ENCODE results near the gene INSM2.

- TF ChIP-seq, protein P1, sequence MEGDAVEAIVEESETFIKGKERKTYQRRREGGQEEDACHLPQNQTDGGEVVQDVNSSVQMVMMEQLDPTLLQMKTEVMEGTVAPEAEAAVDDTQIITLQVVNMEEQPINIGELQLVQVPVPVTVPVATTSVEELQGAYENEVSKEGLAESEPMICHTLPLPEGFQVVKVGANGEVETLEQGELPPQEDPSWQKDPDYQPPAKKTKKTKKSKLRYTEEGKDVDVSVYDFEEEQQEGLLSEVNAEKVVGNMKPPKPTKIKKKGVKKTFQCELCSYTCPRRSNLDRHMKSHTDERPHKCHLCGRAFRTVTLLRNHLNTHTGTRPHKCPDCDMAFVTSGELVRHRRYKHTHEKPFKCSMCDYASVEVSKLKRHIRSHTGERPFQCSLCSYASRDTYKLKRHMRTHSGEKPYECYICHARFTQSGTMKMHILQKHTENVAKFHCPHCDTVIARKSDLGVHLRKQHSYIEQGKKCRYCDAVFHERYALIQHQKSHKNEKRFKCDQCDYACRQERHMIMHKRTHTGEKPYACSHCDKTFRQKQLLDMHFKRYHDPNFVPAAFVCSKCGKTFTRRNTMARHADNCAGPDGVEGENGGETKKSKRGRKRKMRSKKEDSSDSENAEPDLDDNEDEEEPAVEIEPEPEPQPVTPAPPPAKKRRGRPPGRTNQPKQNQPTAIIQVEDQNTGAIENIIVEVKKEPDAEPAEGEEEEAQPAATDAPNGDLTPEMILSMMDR (IDR thresholded peaks at IDR 0.05; ENCODE audit: insufficient read depth, low read length) = no peak
- TF ChIP-seq POLR2AphosphoS5 (IDR thresholded peaks at IDR 0.05; ENCODE audit: low read depth) (no peak), GABPA (IDR thresholded peaks at IDR 0.05; ENCODE audit: low read depth) (no peak), REST (IDR thresholded peaks at IDR 0.05; ENCODE audit: insufficient replicate concordance, low read depth) (no peak)
Observed at GRCh38 chr14:35509846-35510245, 24.1 kb upstream of the INSM2 start.

Measured in HL-60 (cell line).